Endothelial cell (in vitro differentiated cells): ENCODE results near the gene QSER1. TPM values are rescaled to one million over a fixed set of nuclear protein-coding genes. Genes with fewer than 3 reads are reported as not detected.

Source experiments
- DNase-seq: peaks from one replicate; pipeline ENCODE4 v3.0.0; 2021; ENCODE audit warnings: low spot score
- H3K27ac Mint-ChIP-seq: one replicate; pipeline ENCODE4 v1.8.0; 2021; ENCODE audit warnings: mixed read lengths, inconsistent platforms; ENCODE audit not compliant: unreplicated experiment
- H3K27me3 Mint-ChIP-seq: one replicate; pipeline ENCODE4 v1.8.0; 2021; ENCODE audit warnings: mild to moderate bottlenecking, moderate library complexity, mixed read lengths, inconsistent platforms; ENCODE audit not compliant: unreplicated experiment
- H3K36me3 Mint-ChIP-seq: one replicate; pipeline ENCODE4 v1.8.0; 2021; ENCODE audit warnings: mild to moderate bottlenecking, low read depth, mixed read lengths, inconsistent platforms; ENCODE audit not compliant: unreplicated experiment
- H3K4me1 Mint-ChIP-seq: one replicate; pipeline ENCODE4 v1.8.0; 2021; ENCODE audit warnings: mild to moderate bottlenecking, mixed read lengths, inconsistent platforms; ENCODE audit not compliant: unreplicated experiment
- H3K4me3 Mint-ChIP-seq: one replicate; pipeline ENCODE4 v1.8.0; 2021; ENCODE audit warnings: mild to moderate bottlenecking, mixed read lengths, inconsistent platforms; ENCODE audit not compliant: unreplicated experiment
- H3K9me3 Mint-ChIP-seq: one replicate; pipeline ENCODE4 v1.8.0; 2021; ENCODE audit warnings: mixed read lengths, inconsistent platforms; ENCODE audit not compliant: unreplicated experiment
- CTCF ChIP-seq: fragments of 200-600 bp; sonication (generic); IDR thresholded peaks from one replicate; pipeline ENCODE4 v1.5.0; 2021; ENCODE audit warnings: antibody characterized with exemption; ENCODE audit not compliant: unreplicated experiment
- total RNA-seq: library from RNA; stranded (reverse); fragmentation: NEBNext Ultra II Directional; extraction: Animal tissue kit (Norgen Biotek cat#: 25700); gene quantifications from one replicate; pipeline ENCODE4 v1.2.1, GENCODE V29; 2021; ENCODE audit not compliant: unreplicated experiment

The QSER1 gene
- total RNA-seq, 1 donor from 2014 or later: 57.4 TPM

- peak; percentile 37 for TF ChIP-seq CTCF
- no peak overlapping the region for H3K4me3 Mint-ChIP-seq
- no peaks in the 10 kb centered on the region for H3K4me1 Mint-ChIP-seq
- no peaks in the 10 kb centered on the region for H3K36me3 Mint-ChIP-seq
- no peaks in the 10 kb centered on the region for H3K9me3 Mint-ChIP-seq
- no peaks in the 10 kb centered on the region for H3K27me3 Mint-ChIP-seq
- peak; percentile 41 for DNase-seq
- no peak overlapping the region for H3K27ac Mint-ChIP-seq
Observed at GRCh38 chr11:32870676-32871075, 21.9 kb upstream of the QSER1 start.

DNA sequence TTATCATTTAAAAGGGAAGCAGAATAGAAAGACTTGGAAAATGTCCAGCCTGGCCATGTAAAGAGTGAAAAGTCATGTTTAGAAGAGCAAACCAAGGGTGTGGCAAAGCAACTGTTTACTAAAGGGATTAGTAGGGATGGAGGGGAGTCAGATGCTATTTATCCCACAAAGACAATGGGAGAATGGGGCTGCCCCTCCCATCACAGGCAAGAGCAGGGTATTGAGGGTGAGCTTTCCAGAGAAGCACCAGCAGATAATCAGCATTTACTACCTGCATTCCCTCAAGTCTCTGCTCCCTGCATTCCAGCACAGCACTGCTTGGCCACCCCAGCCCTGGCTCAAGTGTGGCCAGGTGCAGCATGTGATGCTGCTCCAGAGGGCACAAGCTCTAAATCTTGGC, 18.5 kb upstream of the QSER1 start:
- H3K4me3 Mint-ChIP-seq: no peak overlapping the region
- DNase-seq: no peak
- H3K36me3 Mint-ChIP-seq: no peaks in the 10 kb centered on the region
- H3K27me3 Mint-ChIP-seq: no peaks in the 10 kb centered on the region
- no peak overlapping the region for H3K27ac Mint-ChIP-seq
- H3K9me3 Mint-ChIP-seq: no peaks in the 10 kb centered on the region
- TF ChIP-seq CTCF: no peak
- no peaks in the 10 kb centered on the region for H3K4me1 Mint-ChIP-seq

DNA sequence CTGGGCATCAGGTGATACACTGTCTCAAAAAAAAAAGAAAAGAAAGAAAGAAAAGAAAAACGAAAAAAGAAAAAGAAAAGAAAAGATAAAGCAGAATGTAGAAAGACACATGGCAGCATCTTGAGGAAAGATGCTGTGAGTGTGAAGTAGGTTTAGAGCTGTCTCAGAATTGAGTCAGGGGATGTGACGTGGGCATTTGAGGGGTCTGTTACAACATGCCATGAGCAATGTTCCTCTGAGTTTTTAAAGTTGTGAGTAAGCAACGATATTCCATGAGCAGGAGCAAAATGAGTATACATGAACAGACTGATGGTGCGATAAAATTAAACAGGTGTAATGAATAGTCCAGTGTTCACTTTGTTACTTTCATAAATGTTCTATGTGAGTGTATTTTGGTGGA, 11.3 kb upstream of the QSER1 start:
- Mint-ChIP-seq H3K36me3 (no peaks in the 10 kb centered on the region), H3K4me3 (no peak overlapping the region), H3K4me1 (no peaks in the 10 kb centered on the region), H3K9me3 (no peaks in the 10 kb centered on the region), H3K27me3 (peaks cover 3% of the 10 kb centered on the region), H3K27ac (no peak overlapping the region)
- DNase-seq: no peak
- no peak for TF ChIP-seq CTCF

GRCh38 chr11:32883421-32883820, 9.2 kb upstream of the QSER1 start:
- no peak for DNase-seq
- Mint-ChIP-seq H3K9me3 (no peaks in the 10 kb centered on the region), H3K36me3 (no peaks in the 10 kb centered on the region), H3K27me3 (peaks cover 3% of the 10 kb centered on the region), H3K27ac (no peak overlapping the region), H3K4me3 (no peak overlapping the region), H3K4me1 (no peaks in the 10 kb centered on the region)
- TF ChIP-seq CTCF: no peak

DNA sequence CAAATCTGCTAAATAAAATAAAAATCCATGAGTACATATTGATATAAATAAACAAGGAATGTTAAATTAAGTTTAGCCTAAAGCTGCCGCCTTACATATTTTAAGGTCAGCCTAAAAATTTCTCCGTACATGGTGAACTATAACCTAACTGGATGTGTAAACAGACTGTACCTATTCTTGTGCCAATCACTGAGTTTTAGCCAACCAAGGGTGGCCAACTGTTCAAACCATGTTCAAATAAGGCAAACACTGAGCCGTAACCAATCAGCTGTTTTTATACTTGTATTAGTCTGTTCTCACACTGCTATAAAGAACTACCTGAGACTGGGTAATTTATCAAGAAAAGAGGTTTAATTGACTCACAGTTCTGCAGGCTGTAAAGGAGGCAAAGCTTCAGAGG, 8.6 kb upstream of the QSER1 start:
- TF ChIP-seq CTCF: no peak
- Mint-ChIP-seq H3K27me3 (peaks cover 3% of the 10 kb centered on the region), H3K4me1 (no peaks in the 10 kb centered on the region), H3K27ac (no peak overlapping the region), H3K36me3 (peaks cover 4% of the 10 kb centered on the region), H3K4me3 (no peak overlapping the region), H3K9me3 (no peaks in the 10 kb centered on the region)
- no peak for DNase-seq
